CD4-positive, alpha-beta T cell treated with Interleukin-15 for 1 hour (primary cell): ENCODE measurements around the gene IFT57.

Experiments used
- DNase-seq: peaks from one replicate; pipeline ENCODE4 v3.0.0-alpha.2; 2020

IFT57 gene

DNA sequence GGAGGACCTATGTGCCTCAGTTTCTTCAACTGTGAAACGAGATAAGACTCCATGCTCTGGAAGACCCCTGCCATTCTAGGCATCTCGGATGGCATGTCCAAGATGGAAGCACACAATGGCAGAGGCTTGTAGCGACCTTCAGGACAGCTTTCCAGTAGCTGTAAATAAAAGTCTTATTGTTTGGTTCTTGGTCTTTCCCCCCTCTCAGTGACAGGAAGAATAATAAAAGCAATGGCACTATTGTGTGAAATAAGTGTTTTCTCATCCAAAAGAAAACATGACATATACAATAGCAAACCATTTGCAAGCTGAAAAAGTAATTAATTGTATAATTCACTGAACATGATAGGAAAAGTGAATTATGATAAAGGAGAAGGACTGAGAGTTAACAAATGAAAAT, 98.9 kb downstream of the IFT57 start:
- no peak for DNase-seq

GRCh38 chr3:108122276-108122675, 99.9 kb downstream of the IFT57 start:
- no peak for DNase-seq

DNA sequence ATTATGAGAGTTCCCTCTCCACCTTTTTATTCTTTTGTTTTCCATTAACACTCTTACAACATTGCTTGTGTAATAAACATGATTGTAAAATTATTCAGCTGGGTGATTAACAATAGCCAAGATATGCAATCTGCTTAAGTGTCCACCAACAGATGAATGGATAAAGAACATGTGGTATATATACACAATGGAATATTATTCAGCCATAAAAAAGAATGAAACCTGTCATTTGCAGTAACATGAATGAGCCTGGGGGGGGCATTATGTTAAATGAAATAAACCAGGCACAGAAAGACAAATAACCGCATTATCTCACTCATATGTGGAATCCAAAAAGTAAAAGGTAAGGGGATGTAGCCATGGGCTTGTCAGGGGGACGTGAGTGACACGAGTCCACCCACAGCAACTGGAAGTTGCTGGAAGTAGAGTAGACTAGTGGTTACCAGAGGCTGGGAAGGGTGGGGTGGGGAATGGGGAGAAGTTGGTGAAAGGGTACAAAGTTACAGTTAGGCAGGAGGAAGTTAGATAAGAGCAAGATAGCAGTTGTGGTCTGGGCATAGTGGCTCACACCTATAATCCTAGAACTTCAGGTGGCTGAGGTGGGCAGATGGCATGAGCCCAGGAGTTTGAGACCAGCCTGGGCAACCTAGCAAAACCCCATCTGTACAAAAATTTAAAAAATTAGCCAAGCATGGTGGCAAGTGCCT, 102.7 kb downstream of the IFT57 start:
- DNase-seq, result no peak

GRCh38 chr3:108118038-108118768, 104.0 kb downstream of the IFT57 start:
- DNase-seq, result no peak

DNA sequence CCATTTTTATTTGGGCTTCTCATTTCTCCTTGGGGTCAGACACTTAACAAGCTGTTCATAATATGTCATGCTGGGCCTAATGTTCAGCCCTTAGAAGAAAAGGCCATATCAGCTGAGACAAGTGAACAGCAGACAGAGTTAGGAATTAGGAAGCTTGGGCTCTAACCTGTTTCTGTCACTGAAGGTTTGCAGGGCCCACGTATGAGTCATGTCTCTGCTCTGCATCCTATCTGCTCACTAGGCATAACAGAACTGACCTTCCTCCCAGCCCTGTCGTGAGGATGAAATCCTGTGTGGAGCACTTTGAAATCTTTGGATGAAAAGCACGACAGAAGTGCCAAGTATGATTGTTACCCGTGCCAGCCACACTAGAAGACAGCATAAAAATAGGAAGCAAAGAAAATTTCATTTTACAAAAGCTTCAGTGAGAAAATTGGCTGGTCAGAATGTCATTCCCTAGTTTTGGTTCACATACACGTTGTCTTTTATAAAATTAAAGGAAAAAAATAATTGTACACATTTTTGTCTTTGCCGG, 104.9 kb downstream of the IFT57 start:
- DNase-seq, result no peak

DNA sequence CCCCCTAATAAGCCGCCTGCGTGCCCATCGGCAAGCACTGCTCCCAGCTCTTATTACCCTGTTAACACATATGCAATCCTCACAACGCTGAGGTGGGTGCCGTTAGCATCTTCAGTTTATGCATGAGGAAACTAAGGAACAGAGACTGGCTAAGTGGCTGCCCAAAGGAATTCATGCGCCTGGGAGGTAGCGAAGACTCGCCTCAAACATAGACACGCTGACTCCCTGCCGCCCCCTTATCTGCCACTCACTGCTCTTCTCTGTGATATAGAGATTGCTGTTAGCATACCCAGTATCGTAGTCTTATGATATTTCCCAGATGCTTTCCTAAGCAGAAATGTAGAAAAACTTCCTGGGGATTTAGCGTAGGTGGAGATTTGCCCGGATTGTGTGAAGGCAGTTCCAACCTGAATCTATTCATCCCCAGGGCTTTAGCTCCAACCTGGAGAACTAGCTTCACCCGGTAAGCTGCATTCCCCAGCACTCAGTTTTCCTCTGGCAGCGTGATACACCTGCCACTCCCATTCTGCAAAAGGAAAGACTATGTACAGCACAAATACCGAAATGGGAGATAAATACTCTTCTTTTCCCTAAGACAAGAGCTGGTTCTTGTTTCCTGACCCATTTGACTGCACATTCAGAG, 107.7 kb downstream of the IFT57 start:
- no peak for DNase-seq

- no peak for DNase-seq
Measured at GRCh38 chr3:108113975-108114374, 108.2 kb downstream of the IFT57 start.

DNA sequence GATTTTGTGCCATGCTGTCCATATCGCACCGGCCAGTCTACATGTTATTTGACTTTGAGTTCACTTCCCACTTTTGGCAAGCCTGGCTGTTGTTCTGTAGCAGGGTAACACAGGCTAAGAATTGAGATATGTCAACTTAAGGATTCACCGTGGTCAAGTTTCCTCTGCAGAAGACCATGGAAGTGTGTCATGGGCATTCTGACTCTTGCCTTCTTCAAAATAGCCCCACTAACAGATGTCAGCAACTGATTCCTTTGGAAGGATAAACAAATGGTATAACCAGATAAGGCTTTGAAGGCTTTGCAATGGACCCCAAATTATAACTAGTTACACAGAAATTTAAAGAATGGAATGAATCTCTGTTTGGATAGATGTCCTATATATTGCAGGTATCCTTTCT, 111.3 kb downstream of the IFT57 start:
- no peak for DNase-seq
